ENCODE data around the gene SH3PXD2A. TPM values are rescaled to one million over a fixed set of nuclear protein-coding genes. Genes with fewer than 3 reads are reported as not detected.
A peak's percentile ranks its signal among the peaks of the same experiment; 100 is the strongest.

Gene SH3PXD2A
- total and polyA plus RNA-seq, 12 donors = 5.7 to 34.5 (median 19.2) TPM

GRCh38 chr10:103564776-103565520, 290.4 kb downstream of the SH3PXD2A start:
- no peaks in the 10 kb centered on the region for H3K36me3 ChIP-seq (replicated peaks in 1 of 2)
- peaks cover 4 to 5% of the 10 kb centered on the region in 2 donors for H3K4me1 ChIP-seq (replicated peaks in 1 of 2)
- H3K4me3 ChIP-seq = no peak overlapping the region
- DNase-seq = peak in 2 of 7 donors; percentile 17 to 38
- intact Hi-C loops (cut with DNase I) = no loop called here
- WGBS, 4 donors = 62 to 76% (median 68%) methylated on average over 11 to 12 of the region's 12 CpGs
- no peaks in the 10 kb centered on the region for H3K9me3 ChIP-seq (replicated peaks in 1 of 3)
- H3K27ac ChIP-seq = no peak overlapping the region
- no peaks in the 10 kb centered on the region for H3K27me3 ChIP-seq
- TF ChIP-seq CTCF (IDR thresholded peaks at IDR 0.05) (peak in 5 of 6 experiments; percentile 15 to 48 (median 41)), POLR2A (IDR thresholded peaks at IDR 0.05) (no peak)

- no peak for DNase-seq
- Histone ChIP-seq H3K4me1 (replicated peaks in 1 of 2) (peaks cover 4 to 5% of the 10 kb centered on the region in 2 donors), H3K27ac (no peak overlapping the region), H3K9me3 (replicated peaks in 1 of 3) (no peaks in the 10 kb centered on the region), H3K27me3 (no peaks in the 10 kb centered on the region), H3K4me3 (no peak overlapping the region), H3K36me3 (replicated peaks in 1 of 2) (no peaks in the 10 kb centered on the region)
- intact Hi-C loops (cut with DNase I) = no loop called here
- 0 to 33% (median 28%) methylated on average over 1 to 7 of the region's 7 CpGs for WGBS, 4 donors
- TF ChIP-seq CTCF (IDR thresholded peaks at IDR 0.05) (no peak), POLR2A (IDR thresholded peaks at IDR 0.05) (no peak)
Measured at GRCh38 chr10:103564116-103564501, 291.3 kb downstream of the SH3PXD2A start.

- TF ChIP-seq POLR2A (IDR thresholded peaks at IDR 0.05) = no peak
- no peak for TF ChIP-seq CTCF (IDR thresholded peaks at IDR 0.05)
- intact Hi-C loops (cut with DNase I) = no loop called here
- Histone ChIP-seq H3K36me3 (replicated peaks in 1 of 2) (no peaks in the 10 kb centered on the region), H3K27ac (no peak overlapping the region), H3K4me3 (no peak overlapping the region), H3K9me3 (replicated peaks in 1 of 3) (no peaks in the 10 kb centered on the region), H3K27me3 (no peaks in the 10 kb centered on the region), H3K4me1 (replicated peaks in 1 of 2) (peaks cover 4 to 5% of the 10 kb centered on the region in 2 donors)
- 77 to 83% (median 80%) methylated on average over 7 of the region's 7 CpGs for WGBS, 4 donors
- DNase-seq = peak in 6 of 7 donors; percentile 29 to 63 (median 40)
Measured at GRCh38 chr10:103563231-103564115, 291.9 kb downstream of the SH3PXD2A start.

DNA sequence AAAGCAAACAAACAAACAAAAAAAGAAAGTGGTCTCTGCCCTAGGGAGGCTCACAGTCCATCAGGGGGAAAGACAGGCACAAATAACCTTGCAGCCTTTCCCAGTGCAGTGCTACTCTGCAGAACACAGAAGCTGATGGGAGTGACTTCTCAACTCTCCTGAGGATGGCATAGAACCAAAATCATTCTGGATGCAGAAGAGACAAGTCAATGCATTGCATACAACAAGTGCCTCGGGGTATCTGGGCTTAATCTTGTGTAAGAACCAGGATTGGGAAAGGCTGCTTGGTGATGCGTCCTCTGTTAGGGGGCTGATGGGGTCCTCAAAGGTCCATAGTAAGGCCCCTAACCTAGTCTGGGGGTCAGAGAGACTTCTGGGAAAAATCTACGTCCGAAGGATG, 293.0 kb downstream of the SH3PXD2A start:
- Histone ChIP-seq H3K36me3 (replicated peaks in 1 of 2) (no peaks in the 10 kb centered on the region), H3K9me3 (replicated peaks in 1 of 3) (no peaks in the 10 kb centered on the region), H3K4me3 (no peak overlapping the region), H3K27ac (no peak overlapping the region), H3K27me3 (no peaks in the 10 kb centered on the region), H3K4me1 (replicated peaks in 1 of 2) (peaks cover 4 to 5% of the 10 kb centered on the region in 2 donors)
- DNase-seq = no peak
- intact Hi-C loops (cut with DNase I) = no loop called here
- TF ChIP-seq POLR2A (IDR thresholded peaks at IDR 0.05) = no peak
- no peak for TF ChIP-seq CTCF (IDR thresholded peaks at IDR 0.05)
- WGBS, 4 donors = 78 to 87% (median 81%) methylated on average over 4 of the region's 4 CpGs

Measured in adrenal gland (tissue), 12 donors.